H1 (cell line): Measurements from ENCODE around the gene WDR38. TPM values are rescaled to one million over a fixed set of nuclear protein-coding genes. Genes with fewer than 3 reads are reported as not detected.

Experiments used
- ATF3 ChIP-seq: IDR thresholded peaks from 2 replicates; pipeline ENCODE4 v1.6.1; 2011; ENCODE audit warnings: low read depth, mild to moderate bottlenecking, low read length; ENCODE audit not compliant: insufficient read depth
- BCL11A ChIP-seq, 2 experiments: IDR thresholded peaks; one replicate each; pipeline ENCODE4 v1.6.1; 2011; ENCODE audit warnings: low read depth in 2 of 2, low read length in 2 of 2, mild to moderate bottlenecking in 2 of 2
- CHD7 ChIP-seq: fragments of 300-600 bp; sonication (generic); IDR thresholded peaks from 2 replicates; pipeline ENCODE4 v1.7.1; 2012; ENCODE audit warnings: low read length, moderate library complexity, mild to moderate bottlenecking, inconsistent platforms; ENCODE audit not compliant: insufficient replicate concordance
- EZH2 ChIP-seq: fragments of 200-600 bp; sonication (generic); IDR thresholded peaks from 2 replicates; pipeline ENCODE4 v1.7.1; 2012; ENCODE audit warnings: low read depth, mild to moderate bottlenecking, moderate library complexity, low read length, inconsistent platforms; ENCODE audit not compliant: severe bottlenecking
- JUN ChIP-seq: IDR thresholded peaks from 2 replicates; pipeline ENCODE4 v1.6.1; 2011; ENCODE audit warnings: low read depth, mild to moderate bottlenecking, improper control_type of control experiment, low read length
- NANOG ChIP-seq: IDR thresholded peaks from 2 replicates; pipeline ENCODE4 v1.6.1; 2011; ENCODE audit warnings: low read length, low read depth, mild to moderate bottlenecking, inconsistent platforms; ENCODE audit not compliant: insufficient read depth, poor library complexity, severe bottlenecking
- PHF8 ChIP-seq: fragments of 200-600 bp; sonication (generic); conservative IDR thresholded peaks from 2 replicates; pipeline ENCODE4 v1.7.1; 2012; ENCODE audit warnings: low read depth, mild to moderate bottlenecking, inconsistent platforms, low read length, moderate library complexity
- polyA plus RNA-seq, 7 experiments: library from polyadenylated mRNA; depleted of rRNA in 3 of 7; stranded (reverse) in 5 of 7; unstranded in 2 of 7; fragments of >200 nt in 5 of 7; fragments of 200-250 nt in 2 of 7; gene quantifications; 1 replicate in 5 of 7; 2 replicates in 1 of 7; 4 replicates in 1 of 7; pipeline versions ENCODE4 v1.2.1 to v1.2.3, GENCODE V29; 2011 to 2013; ENCODE audit warnings: missing spikeins in 2 of 7, mixed read lengths in 2 of 7
- total RNA-seq: library from RNA; stranded (reverse); fragmentation: NEBNext Ultra II Directional; extraction: Animal tissue kit (Norgen Biotek cat#: 25700); gene quantifications from 2 replicates; pipeline ENCODE4 v1.2.1, GENCODE V29; 2021

Gene WDR38
- total and polyA plus RNA-seq, 2 of the 8 experiments (the other 6 are each of a cell fraction or from before 2014, with no cell fraction given): not detected

- TF ChIP-seq CHD7 (no peak), JUN (no peak), PHF8 (no peak), ATF3 (no peak), NANOG (no peak), BCL11A (IDR thresholded peaks at IDR 0.05; ENCODE audit: low read depth in 2 of 2, low read length in 2 of 2) (no peak), EZH2 (no peak)
Observed at GRCh38 chr9:124803911-124804310, 49.3 kb upstream of the WDR38 start (continued).
